GM21576 (cell line): ENCODE data around the gene S100A11.

Experiments used
- ATAC-seq: cut with Tn5 transposase; IDR thresholded peaks from one replicate; pipeline ENCODE4 v1.9.1; 2021; ENCODE audit warnings: mild to moderate bottlenecking, moderate library complexity; ENCODE audit not compliant: unreplicated experiment

S100A11 gene

GRCh38 chr1:152039886-152040285 lies 3.1 kb upstream of the S100A11 start:
- no peak for ATAC-seq

GRCh38 chr1:152039461-152039860 lies 2.7 kb upstream of the S100A11 start:
- ATAC-seq: no peak

GRCh38 chr1:152038871-152039270 lies 2.1 kb upstream of the S100A11 start:
- ATAC-seq: no peak

DNA sequence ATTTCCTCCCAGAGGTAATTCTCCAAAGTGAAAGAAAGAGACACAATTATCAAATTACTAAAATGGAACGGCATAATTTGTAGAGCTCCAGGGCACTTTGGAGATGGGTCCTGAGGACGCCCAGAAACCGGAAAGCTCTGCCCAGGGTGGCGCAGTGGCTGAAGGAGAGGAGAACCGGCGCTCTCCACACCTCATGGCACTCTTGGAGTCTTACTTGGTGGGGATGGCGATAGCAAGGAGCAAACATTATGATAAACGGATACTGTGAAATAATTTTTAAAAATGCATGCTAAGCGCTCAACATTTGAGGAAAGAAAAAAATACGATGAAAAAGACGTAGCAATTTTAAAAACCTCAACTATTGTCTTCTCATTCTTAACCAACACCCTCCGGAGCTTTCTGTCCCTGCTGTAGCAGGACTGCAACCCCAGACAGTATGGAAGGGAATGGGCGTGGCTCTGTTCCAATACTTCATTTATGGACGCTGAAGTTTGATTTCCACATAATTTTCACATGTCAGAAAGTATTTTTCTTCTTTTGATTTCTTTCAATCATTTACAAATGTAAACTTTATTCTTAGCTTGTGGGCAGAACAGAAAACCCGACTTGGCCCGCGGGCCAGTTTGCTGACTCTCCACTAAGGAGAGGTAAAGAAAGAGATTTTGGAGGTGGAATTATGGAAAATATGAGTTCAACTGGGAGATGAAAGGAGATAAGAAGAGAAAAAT lies 1.1 kb downstream of the S100A11 start:
- ATAC-seq: no peak

DNA sequence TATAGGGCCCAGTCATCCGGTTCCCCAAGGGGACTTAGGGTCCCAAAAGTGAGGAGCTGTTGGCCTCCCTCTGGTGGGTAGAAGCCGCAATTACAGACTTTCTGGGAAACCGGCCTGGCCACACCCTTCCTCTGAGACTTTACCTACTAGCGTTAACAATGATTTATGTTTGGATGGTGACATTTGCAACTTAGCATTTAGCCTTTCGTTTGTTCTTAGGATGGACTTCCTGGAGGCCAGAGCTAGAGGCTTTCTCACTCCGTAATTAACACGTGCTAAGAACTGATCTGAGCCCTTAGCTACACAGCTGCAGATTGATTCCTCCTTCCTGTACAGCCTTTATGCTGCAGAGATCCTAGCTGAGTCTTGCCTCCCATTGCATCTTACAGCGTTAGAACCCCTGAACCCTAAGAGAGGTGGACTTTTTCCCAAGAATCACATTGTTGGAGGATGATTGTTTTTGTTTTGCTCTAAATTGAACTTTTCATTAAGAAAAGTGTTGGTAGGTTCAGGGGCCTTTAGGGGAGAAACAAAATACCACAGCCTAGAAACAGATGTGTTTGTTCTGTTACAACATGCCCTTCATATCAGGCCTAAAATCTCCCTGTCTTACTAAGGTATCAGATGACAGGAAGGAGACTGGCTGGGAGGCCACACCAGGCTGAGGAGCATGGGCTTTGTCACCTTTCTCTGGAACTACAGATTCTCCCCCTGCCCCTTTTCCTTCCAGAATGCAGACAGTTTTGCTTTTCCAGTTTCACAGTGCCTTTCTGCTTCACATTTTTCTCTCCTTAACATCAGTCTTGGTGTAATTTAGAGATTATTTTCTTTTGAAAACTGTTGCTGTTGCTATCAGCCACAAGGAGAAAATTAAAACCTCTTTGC lies 1.9 kb downstream of the S100A11 start:
- no peak for ATAC-seq

- ATAC-seq: no peak
These were observed 2.5 kb downstream of the S100A11 start for GRCh38 chr1:152034324-152034653.

DNA sequence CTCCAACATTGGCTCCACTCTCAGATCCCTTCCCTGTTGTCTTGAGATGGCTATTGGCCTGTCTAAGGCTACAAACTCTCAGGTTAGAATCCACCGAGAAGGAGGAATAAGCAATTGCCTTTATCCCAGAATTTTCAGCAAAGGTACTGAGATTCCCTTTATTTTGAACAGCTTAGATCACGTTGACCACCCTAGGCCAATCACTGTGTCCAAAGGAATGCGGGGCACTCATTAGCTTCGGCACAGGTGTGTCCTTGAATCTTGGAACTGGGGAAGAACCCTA lies 6.9 kb downstream of the S100A11 start:
- ATAC-seq: no peak

- ATAC-seq: no peak
These were observed 7.5 kb downstream of the S100A11 start for GRCh38 chr1:152029144-152029928.

DNA sequence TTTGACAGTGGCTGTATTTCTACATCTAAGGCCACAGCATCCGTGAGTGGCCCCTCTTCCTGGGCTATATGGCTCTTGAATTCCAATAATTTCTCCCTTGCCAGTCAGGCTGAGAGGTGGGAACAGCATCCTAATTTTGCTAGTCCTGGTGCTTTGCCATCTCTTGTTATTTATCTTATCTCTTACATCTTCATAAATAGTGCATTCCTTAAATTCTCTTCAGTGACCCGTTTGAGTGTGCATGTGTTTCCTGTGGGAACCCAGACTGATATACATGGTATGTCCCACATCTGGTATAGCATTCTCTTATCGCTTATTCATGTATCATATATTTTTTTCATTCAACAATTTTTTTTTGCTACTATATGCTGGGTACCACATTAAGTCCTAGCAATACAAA lies 9.9 kb downstream of the S100A11 start:
- ATAC-seq: no peak

DNA sequence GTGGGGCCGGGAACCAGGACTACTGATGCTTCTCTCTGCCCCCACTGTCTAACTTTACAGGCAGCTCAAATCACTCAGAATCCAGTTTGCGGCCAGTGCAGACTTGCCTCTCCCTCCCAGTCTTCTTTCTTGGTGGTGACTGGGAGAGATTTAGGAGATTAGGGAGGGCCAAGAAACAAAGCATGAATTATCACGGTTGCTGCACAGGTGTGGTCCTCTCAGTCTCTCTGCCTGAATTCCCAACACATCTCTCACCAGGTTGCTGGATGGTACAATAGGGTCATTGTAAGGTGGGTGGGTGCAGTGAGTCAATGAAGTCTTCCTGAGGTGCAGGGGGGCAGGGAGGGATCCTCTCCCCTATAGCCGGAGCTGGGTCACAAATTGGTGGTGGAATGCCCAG lies 12.6 kb downstream of the S100A11 start:
- ATAC-seq: no peak

GRCh38 chr1:152023221-152023620 lies 13.6 kb downstream of the S100A11 start:
- no peak for ATAC-seq

DNA sequence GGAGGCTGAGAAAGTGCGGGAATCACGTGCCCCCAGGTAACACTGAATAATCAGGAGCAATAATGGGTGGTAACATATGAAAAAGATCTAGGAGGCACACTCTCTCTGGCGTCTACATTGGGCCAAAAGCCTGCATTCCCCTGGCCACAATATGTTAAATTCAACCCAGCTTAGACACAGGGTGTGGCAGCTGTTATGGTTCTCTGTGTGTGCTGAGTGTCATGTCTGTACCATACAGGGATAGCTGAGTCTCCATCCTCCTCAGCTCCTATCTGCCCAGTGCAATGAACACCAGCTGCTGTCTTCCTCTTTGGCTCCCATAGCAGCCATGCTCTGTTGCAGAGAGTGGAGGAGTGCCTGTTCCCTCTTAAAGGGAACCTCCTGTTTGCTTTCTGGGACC lies 14.3 kb downstream of the S100A11 start:
- ATAC-seq: no peak

GRCh38 chr1:152021569-152021968 lies 15.2 kb downstream of the S100A11 start:
- no peak for ATAC-seq

DNA sequence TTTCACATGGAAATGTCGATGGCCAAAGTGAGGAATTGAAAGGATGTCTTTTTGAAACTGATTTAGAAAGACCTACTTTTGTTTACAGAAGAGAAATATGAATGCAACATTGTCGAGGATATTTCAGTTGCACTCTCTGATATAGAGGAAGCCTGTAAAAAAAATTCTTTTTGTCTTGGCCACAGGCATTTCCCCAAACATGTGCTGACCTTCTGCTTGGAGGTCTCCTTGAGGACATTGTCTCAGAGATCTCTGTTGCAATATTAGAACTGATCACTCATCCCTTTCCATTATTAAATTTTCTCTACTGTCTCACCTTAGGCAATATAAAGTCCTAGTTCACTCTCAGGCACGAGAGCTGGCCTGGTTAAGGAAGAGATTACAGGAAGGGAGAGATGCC lies 16.0 kb downstream of the S100A11 start:
- ATAC-seq: no peak

DNA sequence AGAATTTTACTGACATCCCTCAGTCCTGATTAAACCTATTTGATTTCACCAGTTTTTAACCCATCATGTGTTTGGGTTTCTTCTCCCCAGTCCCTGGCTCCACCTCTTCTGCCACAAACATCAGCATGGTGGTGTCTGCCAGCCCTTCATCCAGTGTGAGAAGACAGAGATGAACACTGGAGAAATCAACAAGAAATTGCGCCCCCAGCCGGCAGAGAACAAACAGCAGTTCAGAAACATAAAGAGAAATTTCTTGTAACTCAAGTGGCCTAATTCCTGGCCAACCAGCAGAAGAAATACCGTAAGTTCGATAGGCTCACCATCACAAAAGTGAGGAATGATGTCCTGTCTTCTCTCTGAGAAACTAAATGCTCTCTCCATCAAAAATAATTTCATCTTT lies 18.3 kb downstream of the S100A11 start:
- no peak for ATAC-seq

DNA sequence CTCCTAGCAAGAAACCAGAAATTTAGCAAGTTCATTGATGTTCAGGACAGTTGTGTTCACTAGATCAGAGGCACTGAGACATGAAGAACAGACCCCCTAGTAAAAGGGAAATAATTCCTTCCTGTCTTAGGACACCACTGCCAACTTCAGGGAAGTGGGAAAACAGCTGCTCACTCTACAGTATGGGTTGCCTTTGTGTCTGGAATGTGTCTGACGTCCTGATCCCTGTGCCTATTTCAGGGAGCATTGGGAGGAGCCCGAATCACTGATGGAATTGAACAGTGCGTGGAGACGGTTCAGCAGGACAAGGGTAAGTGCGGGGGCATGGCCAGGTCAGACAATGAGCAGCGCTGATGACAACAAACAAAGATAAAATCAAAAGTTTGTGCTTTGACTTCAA lies 21.0 kb downstream of the S100A11 start:
- no peak for ATAC-seq

- no peak for ATAC-seq
These were observed 21.9 kb downstream of the S100A11 start for GRCh38 chr1:152014943-152015342.

- ATAC-seq: no peak
These were observed 23.1 kb downstream of the S100A11 start for GRCh38 chr1:152013664-152014237.

DNA sequence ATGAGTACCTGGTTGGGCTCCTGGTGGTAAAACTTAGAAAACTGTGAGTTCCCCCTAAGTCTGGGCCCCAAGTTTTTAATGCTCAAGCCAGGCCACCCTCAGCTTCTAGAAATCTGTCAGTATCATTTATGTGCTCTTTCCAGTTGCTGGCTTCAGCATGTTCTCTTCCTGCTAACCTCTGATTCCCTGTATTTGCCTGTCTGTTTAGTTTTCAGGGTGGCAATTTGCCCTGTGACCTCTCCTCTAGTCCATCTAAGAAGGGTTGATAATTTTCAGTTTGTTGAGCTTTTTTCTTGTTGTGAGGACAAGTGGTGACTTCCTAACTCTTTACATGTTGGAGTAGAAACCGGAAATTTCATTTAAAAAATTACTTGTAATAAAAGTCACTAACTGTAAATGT lies 27.1 kb downstream of the S100A11 start:
- no peak for ATAC-seq

GRCh38 chr1:152007047-152007446 lies 29.8 kb downstream of the S100A11 start:
- no peak for ATAC-seq

- no peak for ATAC-seq
These were observed 31.4 kb downstream of the S100A11 start for GRCh38 chr1:152005360-152005912.
